Measurements from ENCODE around the gene SRD5A1. TPM values are rescaled to one million over a fixed set of nuclear protein-coding genes. Genes with fewer than 3 reads are reported as not detected.

SRD5A1 gene
- total RNA-seq, 1 experiment from 2014 or later = 24.7 TPM

- H3K27ac ChIP-seq (ENCODE audit: low read depth, low read length) = no peak overlapping the region
- ATAC-seq = no peak
- RAD21 ChIA-PET (ENCODE audit: low non-redundant PET in 1 of 2, low total read pairs in 2 of 2, uncharacterized antibody in 2 of 2, unreplicated experiment in 2 of 2) = no interaction called here
- H3K4me1 ChIP-seq (ENCODE audit: control insufficient read depth in 1 of 2, insufficient read depth in 2 of 2, low read length in 2 of 2) = peaks cover 0 to 13% of the 10 kb centered on the region in 2 experiments; a peak in 2 of 4 replicates
- no TSS peak for BruUV-seq (replicated peaks)
- no peaks in the 10 kb centered on the region for H3K27me3 ChIP-seq (ENCODE audit: insufficient read depth, low read length)
- CTCF ChIA-PET = no interaction called here
- no peak overlapping the region for H2AFZ ChIP-seq (ENCODE audit: low read depth, low read length, poor library complexity, severe bottlenecking)
- POLR2A ChIA-PET = no interaction called here
- H3K9me2 ChIP-seq (ENCODE audit: insufficient read depth) = no peaks in the 10 kb centered on the region
- H4K20me1 ChIP-seq (ENCODE audit: insufficient read depth) = no peaks in the 10 kb centered on the region
- H3K4me2 ChIP-seq (ENCODE audit: low read length) = no peak overlapping the region
- no peak for TF ChIP-seq EZH2phosphoT487 (IDR thresholded peaks at IDR 0.05; ENCODE audit: borderline replicate concordance)
- no peak for TF ChIP-seq ZNF274 (IDR thresholded peaks at IDR 0.05; ENCODE audit: low read depth, low read length)
- TF ChIP-seq EGR1 (IDR thresholded peaks at IDR 0.05; ENCODE audit: low read depth) = no peak
- TF ChIP-seq MAX (IDR thresholded peaks at IDR 0.05) = no peak
- no peak for TF ChIP-seq SRF (IDR thresholded peaks at IDR 0.05; ENCODE audit: low read depth)
- no peak for TF ChIP-seq CTCF (IDR thresholded peaks at IDR 0.05 in 2 of 3, conservative IDR thresholded peaks at IDR 0.05 in 1 of 3; ENCODE audit: borderline replicate concordance in 1 of 3, insufficient read depth in 1 of 3, low read depth in 2 of 3, low read length in 2 of 3)
- no peak for TF ChIP-seq ZFX (IDR thresholded peaks at IDR 0.05)
- TF ChIP-seq ELF1 (IDR thresholded peaks at IDR 0.05; ENCODE audit: borderline replicate concordance, low read depth) = no peak
- TF ChIP-seq REST (IDR thresholded peaks at IDR 0.05; ENCODE audit: low read depth) = no peak
- TF ChIP-seq ATF3 (IDR thresholded peaks at IDR 0.05) = no peak
- TF ChIP-seq FOSL1 (IDR thresholded peaks at IDR 0.05; ENCODE audit: low read depth) = no peak
- no peak for TF ChIP-seq ZBTB33 (IDR thresholded peaks at IDR 0.05; ENCODE audit: extremely low read depth, insufficient replicate concordance, low read length)
- TF ChIP-seq YY1 (IDR thresholded peaks at IDR 0.05; ENCODE audit: extremely low read depth, insufficient replicate concordance, low read depth, low read length) = no peak
- TF ChIP-seq POLR2AphosphoS5 (IDR thresholded peaks at IDR 0.05; ENCODE audit: low read depth, low read length) = no peak
- no peak for TF ChIP-seq POLR2A (IDR thresholded peaks at IDR 0.05; ENCODE audit: borderline replicate concordance, extremely low read depth, insufficient read depth, insufficient read length)
- TF ChIP-seq SP1 (IDR thresholded peaks at IDR 0.05; ENCODE audit: low read depth) = no peak
- peaks cover 0 to 13% of the 10 kb centered on the region in 2 experiments; a peak in 1 of 4 replicates for H3K36me3 ChIP-seq (ENCODE audit: control insufficient read depth in 1 of 2, insufficient read depth in 2 of 2, low read length in 2 of 2)
- H3K4me3 ChIP-seq (replicated peaks in 1 of 2; ENCODE audit: low read depth in 1 of 2, low read length in 2 of 2) = no peak overlapping the region
- DNase-seq (ENCODE audit: low read depth, low spot score) = no peak
- H3K9ac ChIP-seq (ENCODE audit: low read length) = no peak overlapping the region
- no peaks in the 10 kb centered on the region for H3K9me3 ChIP-seq (ENCODE audit: control insufficient read depth in 1 of 2, insufficient read depth in 1 of 2, low read depth in 1 of 2, low read length in 2 of 2)
- intact Hi-C loops (cut with micrococcal nuclease) = no loop called here
- no peaks in the 10 kb centered on the region for H3K79me2 ChIP-seq (ENCODE audit: insufficient read depth, low read length)
These were observed 40.7 kb downstream of the SRD5A1 start for GRCh38 chr5:6673963-6674362.

All from HCT116 (cell line).